MV-4-11 (cell line): Measurements from ENCODE around the gene C2CD4B.

ENCODE experiments used
- DNase-seq: peaks from one replicate; lab custom pipeline; 2025; lab: John Stamatoyannopoulos, UW

C2CD4B gene

DNA sequence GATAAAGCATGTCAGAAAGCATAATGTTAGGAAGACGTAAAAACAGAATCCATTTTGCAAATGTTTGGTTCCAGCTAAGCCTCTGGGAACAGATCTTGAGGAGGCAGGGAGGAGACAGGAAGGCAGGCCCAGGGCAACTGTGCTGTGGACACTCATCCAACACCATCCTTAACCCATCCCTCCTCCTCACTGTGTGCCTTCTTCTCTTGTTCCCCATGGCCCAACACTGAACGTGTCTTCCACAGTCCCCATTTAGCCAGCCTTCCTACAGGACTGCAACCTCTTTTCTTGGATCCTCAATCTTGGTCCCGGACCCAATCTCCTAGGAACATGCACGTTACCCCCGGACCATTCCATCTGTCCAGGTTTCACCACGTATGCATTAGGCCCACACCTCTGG is 15.4 kb downstream of the C2CD4B start:
- DNase-seq = no peak

DNA sequence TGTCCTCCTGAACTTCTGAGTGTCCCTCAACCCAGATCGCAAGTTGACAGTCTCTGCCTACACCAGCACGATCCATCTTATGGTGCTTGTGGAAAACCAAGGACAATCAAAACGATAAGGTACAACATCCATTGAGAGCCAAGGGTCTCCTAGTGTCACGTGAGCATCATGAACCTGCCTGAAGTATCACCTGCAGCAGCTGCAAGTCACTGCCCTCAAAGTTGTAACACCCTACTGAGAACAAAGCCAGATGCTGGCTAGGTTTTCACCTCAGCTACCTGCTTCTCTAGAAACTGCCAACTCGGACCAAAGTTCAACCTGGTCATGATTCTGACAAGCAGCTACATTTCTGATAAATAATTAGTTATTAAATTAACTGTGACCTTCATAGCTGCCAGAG is 17.5 kb downstream of the C2CD4B start:
- DNase-seq = no peak

DNA sequence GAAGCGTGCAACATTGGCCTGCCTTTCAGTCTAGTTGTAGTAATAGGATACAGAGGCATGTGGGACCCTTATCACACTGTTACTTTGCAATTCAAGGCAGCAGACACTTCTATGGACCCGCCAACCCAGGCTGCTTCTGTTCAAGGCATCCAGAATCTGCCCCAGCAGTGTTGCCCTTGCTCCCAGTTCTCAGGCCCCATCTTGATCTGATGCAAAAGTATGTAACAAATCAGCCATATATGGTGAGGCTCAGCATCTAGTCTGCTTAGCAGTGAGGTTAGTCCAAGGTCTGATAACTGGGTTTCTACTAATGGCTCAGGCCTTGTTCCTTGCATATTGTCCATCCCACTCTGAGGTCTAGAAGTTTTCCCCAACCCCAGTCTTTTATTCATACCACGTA is 17.9 kb downstream of the C2CD4B start:
- no peak for DNase-seq

DNA sequence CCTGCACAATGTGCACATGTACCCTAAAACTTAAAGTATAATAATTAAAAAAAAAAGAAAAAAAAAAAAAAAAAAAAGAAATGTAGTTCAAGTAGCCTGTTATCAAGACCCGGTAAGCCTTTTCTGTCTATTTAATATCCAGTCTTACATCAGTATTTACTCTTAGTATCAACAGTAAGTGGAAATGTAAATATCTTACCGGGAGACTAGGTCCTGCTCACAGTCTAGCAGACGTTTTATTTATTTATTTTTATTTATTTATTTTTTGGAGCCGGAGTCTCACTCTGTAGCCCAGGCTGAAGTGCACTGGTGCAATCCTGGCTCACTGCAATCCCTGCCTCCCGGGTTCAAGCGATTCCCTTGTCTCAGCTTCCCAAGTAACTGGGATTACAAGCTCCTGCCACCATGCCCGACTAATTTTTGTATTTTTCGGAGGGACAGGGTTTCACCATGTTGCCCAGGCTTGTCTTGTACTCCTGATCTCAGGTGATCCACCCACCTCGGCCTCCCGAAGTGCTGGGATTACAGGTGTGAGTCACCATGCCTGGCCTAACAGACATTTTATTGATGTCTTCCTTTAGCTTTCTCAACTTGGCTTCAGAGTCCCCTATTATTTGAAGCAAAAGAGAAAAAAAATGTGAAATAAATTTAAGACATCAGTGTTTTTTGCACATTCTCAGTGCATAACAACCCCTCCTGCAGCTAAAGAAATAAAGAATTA is 19.9 kb downstream of the C2CD4B start:
- no peak for DNase-seq

DNA sequence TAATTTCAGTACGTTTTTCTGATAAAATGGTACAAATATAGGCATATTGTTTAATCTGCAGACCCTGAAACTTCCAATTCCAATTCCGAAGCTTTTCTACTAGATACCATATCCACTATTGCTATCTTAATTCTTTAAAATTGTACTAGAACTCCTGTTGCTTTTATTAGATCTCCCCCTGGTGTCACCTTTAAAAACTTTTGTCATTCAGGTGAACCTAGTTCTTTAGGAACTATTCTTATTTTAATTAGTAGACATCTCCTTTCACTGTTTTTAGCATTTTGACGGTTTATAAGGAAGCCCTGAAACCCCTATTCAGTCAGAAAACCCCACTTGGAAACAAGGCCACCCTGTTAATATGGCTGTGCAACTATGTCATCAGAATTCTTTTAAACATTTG is 22.3 kb downstream of the C2CD4B start:
- DNase-seq = no peak

DNA sequence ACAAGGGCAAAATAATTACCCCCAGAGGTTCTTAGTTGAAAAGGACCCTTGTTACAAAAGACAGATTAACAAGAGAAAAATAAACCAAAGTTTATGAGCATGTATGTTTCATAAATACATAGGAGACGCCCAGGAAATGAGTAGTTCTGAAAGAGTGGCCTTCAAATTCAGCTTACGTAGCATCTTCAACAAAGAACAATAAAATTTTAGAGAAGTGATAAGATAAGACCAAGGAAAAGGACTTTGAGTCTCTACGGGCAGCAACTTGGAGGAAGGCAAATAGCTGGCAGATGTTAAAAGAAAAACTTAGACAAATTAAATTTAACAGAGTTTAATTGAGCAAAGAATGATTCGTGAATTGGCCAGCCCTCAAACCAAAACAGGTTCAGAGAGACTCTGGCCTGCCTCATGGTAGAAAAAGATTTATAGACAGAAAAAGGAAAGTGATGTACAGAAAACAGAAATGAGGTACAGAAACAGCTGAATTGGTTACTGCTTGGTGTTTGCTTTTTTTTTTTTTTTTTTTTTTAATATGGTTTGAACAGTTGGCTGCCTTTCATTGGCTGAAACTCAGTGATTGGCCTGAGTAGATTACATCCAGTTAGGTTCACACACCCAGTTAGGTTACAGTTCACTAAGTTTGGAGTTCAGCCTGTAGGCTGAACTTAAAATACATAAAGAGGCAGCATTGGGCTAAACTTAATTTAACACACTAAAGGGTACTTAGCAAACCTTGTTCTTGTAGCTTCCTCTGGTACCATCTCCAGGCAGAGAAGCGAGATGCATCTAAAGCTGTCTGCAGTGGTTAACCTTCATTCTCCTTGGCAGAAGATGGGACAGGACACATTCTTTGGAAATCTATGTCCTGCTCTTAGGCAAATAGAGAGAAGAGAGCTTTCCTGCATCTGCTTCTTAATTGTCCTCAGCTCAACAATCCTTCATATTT is 23.2 kb downstream of the C2CD4B start:
- no peak for DNase-seq

DNA sequence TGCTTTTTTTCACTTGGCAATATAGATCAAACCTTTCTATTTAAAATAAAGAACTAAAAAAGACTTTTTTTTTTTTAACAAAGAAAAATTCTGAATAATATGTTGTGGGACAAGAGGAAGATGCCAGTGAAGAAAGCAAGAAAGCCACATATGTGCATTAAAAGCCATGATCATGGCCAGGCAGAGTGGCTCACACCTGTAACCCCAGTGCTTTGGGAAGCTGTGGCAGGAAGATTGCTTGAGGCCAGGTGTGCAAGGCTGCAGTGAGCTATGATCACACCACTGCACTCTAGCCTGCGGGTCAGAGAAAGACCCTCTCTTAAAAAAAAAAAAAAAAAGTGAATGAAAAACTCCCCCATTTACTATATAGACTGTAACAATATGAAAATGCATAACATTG is 23.9 kb downstream of the C2CD4B start:
- DNase-seq = no peak

DNA sequence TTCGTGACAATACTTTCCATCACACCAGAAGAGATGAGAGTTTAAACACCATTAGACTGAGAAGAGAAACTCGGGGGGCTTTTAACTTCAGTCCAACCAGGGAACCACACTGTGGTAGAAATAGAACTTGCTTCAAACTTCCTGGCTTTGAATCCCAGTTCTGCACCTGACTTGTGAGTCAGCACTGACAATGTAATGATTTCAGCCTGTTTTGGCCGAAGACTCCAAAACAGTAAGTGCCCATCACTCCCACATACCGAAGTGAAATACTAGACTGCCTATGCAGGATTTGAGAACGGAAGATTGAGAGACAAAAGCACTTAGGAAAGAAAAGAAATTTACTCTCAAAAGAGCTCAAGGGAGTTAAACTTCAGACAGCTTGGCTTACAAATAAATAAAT is 27.0 kb downstream of the C2CD4B start:
- DNase-seq = no peak

DNA sequence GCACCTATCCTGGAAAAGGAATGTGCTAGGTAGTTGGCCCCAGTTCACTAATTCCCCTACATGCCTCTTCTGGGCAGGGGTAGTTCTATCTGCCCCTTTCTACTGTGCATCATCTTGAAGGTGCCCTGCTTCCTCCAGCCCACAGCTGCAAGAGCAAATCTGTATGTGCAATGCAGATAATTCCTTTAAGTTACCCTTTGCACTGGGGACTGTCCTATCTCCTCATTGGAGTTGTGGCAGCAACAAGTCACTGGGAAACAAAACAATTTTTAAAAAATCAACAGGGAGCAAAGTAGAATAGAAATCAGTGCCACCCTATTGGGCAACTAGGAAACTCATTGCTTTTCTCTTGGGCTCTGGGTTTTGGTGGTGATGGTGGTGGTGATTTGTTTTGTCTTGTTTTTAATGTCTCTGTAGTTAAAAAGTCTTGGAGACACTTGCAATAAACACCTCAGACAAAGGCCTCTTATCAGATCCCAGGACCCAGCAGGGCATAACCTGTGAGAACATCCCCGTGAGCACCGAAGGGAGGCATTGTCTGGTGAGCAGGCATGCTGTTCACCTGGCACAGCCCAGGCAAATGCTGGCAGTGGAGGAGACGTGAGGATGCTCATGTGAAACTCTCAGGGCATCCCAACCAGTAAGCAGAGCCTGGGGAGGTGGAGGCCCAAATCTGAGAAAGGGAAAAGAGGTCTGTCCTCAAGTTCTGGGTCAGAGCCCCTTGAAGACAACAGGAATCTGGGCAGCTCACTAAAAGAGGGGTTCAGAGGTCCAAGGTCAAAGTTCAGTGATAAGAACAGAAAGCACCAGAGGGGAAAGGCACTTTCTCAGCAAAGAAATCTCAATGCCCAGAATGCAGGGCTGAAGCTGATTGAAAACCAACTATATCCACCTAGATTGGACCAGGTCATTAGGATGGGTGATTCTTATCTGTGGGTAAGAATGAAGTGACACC is 27.9 kb downstream of the C2CD4B start:
- DNase-seq = no peak

DNA sequence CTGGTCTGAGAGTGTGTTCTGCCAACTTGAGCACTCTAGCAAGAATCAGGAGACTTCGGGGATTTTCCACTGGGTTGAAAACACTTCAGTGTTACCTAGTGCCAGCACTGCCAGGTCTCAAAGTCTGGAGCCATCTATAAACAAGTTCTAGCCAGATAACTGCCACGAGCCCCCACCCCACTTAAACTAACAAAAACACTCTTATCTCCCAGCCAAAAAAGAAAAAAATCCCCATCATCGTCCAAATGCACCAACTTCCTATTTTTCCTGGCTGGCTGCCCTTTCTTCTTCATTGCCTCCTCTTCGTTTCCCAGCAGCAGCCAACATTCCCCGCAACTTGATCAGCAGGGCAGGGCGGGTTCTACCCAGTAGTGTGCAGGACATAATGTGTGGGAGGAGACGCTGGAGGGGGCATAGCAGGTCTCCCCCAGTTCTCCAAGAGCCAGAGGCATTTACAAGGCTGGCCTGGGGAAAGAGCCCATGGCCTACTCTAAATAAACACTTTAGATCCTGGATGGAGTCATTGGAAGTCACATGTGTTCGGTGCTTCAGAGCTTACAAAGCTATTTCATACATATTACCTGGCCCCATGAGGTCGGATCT is 29.5 kb downstream of the C2CD4B start:
- DNase-seq = no peak

DNA sequence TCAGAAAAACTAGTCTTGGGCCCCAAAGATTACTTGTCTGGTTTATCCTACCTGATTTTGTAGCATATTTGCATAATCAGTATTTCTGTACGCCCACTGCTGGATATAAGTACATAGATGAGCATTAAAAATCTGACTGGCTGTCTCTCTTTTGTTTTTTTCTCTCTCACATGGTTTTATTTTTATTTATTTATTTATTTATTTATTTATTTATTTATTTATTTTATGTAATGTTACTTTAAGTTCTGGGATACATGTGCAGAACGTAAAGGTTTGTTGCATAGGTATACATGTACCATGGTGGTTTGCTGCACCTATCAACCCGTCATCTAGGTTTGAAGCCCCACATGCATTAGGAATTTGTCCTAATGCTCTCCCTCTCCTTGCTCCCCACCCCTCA is 31.9 kb downstream of the C2CD4B start:
- no peak for DNase-seq

DNA sequence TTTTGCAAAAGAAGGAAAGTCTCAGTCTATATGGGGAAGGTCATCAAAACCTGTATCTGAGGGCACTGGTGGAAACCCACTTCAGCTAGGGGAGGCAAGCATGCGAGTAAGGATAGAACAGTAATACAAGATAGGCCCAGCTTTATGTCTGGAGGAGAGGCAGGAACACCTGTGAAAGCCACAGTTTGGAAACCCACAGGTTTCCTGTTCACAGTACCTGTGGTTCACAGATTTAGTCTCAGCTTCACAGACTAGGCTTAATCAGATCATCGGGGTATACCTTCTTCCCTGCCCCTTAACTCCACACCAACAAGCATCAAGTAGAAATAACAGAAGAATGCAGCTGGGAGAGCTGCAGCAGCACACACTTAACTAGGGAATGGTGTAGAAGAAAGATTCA is 36.2 kb downstream of the C2CD4B start:
- DNase-seq = no peak

DNA sequence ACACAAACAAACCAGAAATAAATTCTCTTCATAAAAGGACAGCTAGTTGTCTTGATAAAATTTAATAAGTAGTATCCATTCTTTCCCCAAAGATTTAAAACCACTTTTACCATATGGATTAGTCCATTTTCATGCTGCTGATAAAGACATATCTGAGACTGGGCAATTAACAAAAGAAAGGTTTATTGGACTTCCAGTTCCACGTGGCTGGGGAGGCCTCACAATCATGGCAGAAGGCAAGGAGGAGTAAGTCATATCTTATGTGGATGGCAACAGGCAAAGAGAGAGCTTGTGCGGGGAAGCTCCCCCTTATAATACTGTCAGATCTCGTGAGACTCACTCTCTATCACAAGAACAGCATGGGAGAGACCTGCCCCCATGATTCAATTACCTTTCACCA is 38.7 kb downstream of the C2CD4B start:
- no peak for DNase-seq

DNA sequence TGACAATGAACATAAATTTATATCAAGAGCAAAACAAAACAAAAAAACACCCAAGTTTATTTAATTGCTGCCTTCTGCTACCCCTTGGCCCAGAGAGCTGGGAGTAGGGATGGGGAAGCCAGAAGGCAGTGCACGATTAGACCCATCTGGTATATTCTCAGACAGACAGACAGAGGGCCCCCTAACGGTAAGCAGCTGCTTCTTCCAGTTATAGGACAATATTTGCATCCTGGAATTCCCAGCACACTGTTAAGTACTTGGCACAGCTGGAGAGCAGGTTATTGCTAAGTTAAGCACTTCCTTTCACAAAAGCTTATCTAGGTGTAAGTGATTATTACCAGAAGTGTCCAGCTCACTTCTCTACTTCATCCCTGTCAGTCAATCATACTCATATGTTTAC is 39.3 kb downstream of the C2CD4B start:
- DNase-seq = no peak

DNA sequence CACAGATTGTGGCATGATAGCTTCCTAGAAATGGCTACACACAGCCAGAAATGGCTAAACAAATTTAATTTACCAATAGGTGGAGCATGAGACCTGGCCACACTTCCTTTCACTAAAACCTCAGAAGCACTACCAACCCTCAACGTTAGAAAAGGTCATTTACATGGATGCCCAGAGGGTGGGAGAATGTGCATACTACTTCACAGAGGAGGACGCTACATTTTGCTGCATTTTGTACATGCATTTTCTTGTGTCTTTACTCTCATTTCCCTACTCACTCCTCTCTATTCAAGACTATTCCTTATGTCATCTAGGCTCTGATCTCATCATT is 40.1 kb downstream of the C2CD4B start:
- DNase-seq = no peak

DNA sequence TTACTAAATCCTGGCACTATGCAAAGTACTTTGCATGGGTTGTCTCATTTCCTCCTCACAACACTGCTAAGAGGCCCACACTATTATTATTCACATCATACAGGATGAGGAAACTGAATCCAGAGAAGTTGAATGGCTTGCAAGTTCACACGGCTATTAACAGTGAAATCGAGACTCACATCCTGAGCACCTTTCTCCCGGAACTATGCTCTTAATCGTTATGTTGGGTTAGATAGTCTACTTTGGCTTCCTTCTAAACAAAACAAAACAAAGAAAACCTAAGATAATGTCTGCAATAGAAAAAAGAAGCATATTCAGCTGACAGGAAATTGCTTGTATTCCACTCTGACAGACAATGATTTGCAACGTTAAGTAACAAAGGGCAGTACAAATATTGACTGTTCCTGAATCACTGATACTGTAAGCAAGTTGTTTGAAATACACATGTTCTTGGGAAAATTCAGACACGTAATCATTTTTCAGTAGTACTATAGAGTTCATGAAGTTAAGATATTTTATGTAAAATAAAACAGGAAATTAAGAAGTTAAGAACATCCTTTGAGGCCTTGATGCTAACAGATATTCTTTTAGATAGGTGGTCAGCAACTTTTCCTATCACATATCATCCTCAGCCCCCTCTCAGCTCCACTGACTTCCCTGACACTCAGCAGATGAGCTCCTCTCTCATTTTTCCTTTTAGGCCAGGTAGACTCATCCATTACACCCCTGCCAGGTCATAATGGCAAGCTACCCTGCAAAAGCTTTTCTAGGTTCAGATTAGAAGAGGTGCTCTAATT is 40.7 kb downstream of the C2CD4B start:
- DNase-seq = peak; percentile 1

DNA sequence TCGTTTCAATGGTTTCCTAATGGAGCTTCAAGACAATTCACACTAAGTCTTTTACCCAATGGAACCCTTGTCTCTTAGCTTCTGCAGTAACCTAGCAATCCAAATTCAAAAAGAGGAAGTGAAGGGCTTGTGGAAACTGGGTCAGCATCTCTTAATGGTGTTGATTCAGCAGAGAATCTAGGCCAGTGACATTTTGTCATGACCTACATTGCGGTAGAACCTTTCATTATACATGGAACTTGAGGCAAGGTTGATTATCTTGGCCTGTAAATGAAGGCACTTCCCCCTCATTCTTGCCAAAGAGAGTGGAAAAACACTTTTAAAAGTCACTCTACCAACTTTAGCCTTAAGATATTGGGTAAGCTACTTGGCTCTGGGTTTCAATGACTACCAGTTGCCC is 42.8 kb downstream of the C2CD4B start:
- DNase-seq = peak; percentile 75

DNA sequence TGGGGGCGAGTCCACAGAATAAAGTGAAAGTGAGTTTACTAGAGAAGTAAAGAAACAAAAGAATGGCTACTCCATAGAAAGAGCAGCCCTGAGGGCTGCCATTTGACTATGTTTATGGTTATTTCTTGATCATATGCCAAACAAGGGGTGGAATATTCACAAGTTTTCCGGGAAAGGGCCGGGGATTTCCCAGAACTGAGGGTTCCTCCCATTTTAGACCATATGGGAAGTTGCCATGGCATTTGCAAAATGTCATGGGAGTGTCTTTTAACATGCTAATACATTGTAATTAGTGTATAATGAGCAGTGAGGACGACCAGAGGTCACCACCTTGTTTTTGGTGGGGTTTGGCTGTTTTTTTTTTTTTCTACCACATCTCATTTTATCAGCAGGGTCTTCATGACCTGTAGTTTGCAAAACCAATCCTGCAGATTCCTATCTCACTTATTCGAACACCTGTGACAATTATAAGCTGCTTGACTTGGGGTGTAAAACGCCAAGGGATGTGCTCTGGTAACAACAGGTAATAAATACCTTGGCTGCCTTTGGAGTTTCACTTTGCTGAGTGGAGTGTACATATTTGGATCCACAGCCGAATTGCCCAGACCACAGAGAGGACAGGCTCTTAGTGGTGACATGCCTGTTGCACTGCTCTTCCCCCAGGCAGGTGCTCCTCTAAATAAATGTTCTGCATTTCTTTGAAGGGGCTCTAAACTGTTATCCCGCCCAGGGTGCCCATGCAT is 43.6 kb downstream of the C2CD4B start:
- no peak for DNase-seq

DNA sequence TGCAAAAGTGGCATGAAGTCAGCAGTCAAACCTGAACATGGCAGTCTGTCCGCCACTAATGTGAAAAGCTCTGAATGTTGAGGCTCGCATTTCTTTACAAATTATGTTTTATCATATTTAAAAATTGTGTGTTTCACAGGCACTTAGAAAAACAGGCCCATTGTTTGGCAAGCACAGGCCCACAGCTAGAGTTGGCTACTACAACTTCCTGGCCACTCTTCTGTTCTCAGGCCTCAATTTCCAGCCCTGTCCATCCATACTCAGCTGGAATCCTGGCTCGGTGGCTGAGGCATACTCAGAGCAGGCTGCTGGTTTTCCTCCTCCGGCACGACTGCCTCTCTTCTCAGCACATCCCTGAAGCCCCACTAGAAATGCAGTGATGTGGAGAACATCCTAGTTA is 44.3 kb downstream of the C2CD4B start:
- no peak for DNase-seq

DNA sequence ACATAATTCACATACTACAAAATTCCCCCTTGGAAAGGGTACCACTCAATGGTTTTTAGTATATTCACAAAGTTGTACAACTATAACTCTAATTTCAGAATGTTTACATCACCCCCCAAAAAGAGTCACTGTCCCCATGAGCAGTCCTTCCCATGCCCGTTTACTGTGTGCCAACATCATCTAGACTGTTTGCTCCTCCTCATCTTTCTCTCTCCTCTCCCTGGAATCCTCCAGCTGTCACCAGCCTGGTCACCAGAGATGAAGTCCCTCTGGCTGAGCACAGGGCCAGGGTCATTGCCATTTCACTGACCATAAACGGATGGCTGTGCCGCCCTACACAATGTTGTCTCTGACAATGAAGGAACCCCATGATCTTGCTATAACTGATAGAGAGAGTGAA is 45.2 kb downstream of the C2CD4B start:
- DNase-seq = no peak
